AG04450 (cell line): Measurements from ENCODE around the gene COLEC12. TPM values are rescaled to one million over a fixed set of nuclear protein-coding genes. Genes with fewer than 3 reads are reported as not detected.

Experiments
- CTCF ChIA-PET: fragments of 300-600, 350-600 bp; formaldehyde crosslinking; extraction: SDS; loops from one replicate; lab custom pipeline; 2022; ENCODE audit warnings: antibody characterized with exemption, inconsistent platforms; lab: Charles Lee
- POLR2A ChIA-PET: fragments of 350-600 bp; formaldehyde crosslinking; extraction: SDS; loops from one replicate; lab custom pipeline; 2021; ENCODE audit warnings: antibody characterized with exemption, inconsistent platforms; lab: Yijun Ruan, JAX
- DNase-seq: peaks from one replicate; pipeline ENCODE4 v3.0.0-alpha.2; 2011; ENCODE audit warnings: low read depth, low spot score
- H3K27ac ChIP-seq: one replicate; pipeline ENCODE4 v1.5.1; 2012; ENCODE audit warnings: low read depth, low read length, control low read depth
- H3K27me3 ChIP-seq: one replicate; pipeline ENCODE4 v1.6.0; 2012; ENCODE audit warnings: low read length; ENCODE audit not compliant: control insufficient read depth, insufficient read depth
- H3K4me3 ChIP-seq: 2 replicates; pipeline ENCODE4 v1.5.1; 2011; ENCODE audit warnings: mild to moderate bottlenecking, low read depth, low read length, control low read depth
- H3K9me3 ChIP-seq: 2 replicates; pipeline ENCODE4 v1.5.1; 2012; ENCODE audit warnings: low read length; ENCODE audit not compliant: control insufficient read depth, insufficient read depth
- polyA plus RNA-seq: library from polyadenylated mRNA; depleted of rRNA; stranded (reverse); fragments of >200 nt; gene quantifications from 2 replicates; pipeline ENCODE4 v1.2.3, GENCODE V29; 2011
- TF ChIP-seq, protein P1 (sequence below): IDR thresholded peaks from 2 replicates; pipeline ENCODE4 v1.5.1; 2011; ENCODE audit warnings: low read depth, low read length, control low read depth, inconsistent platforms

Gene COLEC12
- polyA plus RNA-seq, 1 experiment, result 10.9 TPM

DNA sequence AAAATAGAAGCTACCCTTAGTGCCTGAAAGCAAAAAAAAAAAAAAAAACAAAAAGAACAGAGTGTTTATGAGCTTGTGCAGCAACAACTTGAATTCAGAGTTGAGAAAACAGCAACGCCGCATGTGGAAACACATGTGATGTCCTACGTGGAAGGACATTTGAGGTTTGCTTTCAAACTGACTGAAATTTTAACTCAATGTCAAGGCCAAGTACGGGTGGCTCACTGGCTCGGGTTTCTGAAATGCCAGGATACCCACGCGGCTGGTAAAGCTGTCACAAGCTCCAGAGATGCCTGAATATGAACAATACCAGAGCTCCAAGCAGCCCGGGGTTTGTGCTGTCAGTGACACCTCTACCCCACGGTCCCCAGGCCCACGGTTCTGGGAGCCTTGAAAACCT, 160.5 kb downstream of the COLEC12 start:
- Histone ChIP-seq H3K27me3 (peaks cover 29% of the 10 kb centered on the region), H3K4me3 (no peak overlapping the region), H3K27ac (no peak overlapping the region), H3K9me3 (no peaks in the 10 kb centered on the region)
- CTCF ChIA-PET, result no interaction called here
- no peak for DNase-seq
- TF ChIP-seq, protein P1, sequence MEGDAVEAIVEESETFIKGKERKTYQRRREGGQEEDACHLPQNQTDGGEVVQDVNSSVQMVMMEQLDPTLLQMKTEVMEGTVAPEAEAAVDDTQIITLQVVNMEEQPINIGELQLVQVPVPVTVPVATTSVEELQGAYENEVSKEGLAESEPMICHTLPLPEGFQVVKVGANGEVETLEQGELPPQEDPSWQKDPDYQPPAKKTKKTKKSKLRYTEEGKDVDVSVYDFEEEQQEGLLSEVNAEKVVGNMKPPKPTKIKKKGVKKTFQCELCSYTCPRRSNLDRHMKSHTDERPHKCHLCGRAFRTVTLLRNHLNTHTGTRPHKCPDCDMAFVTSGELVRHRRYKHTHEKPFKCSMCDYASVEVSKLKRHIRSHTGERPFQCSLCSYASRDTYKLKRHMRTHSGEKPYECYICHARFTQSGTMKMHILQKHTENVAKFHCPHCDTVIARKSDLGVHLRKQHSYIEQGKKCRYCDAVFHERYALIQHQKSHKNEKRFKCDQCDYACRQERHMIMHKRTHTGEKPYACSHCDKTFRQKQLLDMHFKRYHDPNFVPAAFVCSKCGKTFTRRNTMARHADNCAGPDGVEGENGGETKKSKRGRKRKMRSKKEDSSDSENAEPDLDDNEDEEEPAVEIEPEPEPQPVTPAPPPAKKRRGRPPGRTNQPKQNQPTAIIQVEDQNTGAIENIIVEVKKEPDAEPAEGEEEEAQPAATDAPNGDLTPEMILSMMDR, result no peak
- POLR2A ChIA-PET, result no interaction called here

DNA sequence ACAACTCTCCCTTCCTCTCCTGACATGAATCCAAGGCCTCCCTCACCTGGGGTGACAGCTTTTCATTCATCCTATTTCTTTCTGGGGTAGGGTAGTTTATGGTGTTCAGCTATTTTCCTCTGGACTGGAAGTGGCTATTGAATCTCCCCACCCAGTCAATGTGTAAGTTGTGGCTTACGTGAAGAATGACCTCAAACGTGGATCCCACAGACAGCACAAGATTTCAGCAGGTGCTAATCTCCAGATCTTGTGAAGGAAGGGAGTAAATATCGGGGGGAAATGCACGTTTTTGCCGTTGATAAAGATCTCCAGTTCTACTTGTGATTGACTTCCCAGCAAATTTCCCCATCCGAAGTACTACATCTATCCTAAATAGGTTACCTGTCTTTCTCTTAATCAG, 161.3 kb downstream of the COLEC12 start:
- H3K9me3 ChIP-seq, result no peaks in the 10 kb centered on the region
- H3K27ac ChIP-seq, result no peak overlapping the region
- ChIA-PET POLR2A (no interaction called here), CTCF (no interaction called here)
- TF ChIP-seq, protein P1, result no peak
- no peak overlapping the region for H3K4me3 ChIP-seq
- no peak for DNase-seq
- peaks cover 27% of the 10 kb centered on the region for H3K27me3 ChIP-seq

- TF ChIP-seq, protein P1, result no peak
- ChIA-PET POLR2A (no interaction called here), CTCF (no interaction called here)
- Histone ChIP-seq H3K4me3 (no peak overlapping the region), H3K9me3 (no peaks in the 10 kb centered on the region), H3K27ac (no peak overlapping the region), H3K27me3 (peaks cover 21% of the 10 kb centered on the region)
- DNase-seq, result no peak
Measured at GRCh38 chr18:336713-337112, 163.8 kb downstream of the COLEC12 start.

- TF ChIP-seq, protein P1, result no peak
- H3K4me3 ChIP-seq, result no peak overlapping the region
- no peaks in the 10 kb centered on the region for H3K9me3 ChIP-seq
- ChIA-PET POLR2A (no interaction called here), CTCF (no interaction called here)
- H3K27ac ChIP-seq, result no peak overlapping the region
- peaks cover 23% of the 10 kb centered on the region for H3K27me3 ChIP-seq
- no peak for DNase-seq
Measured at GRCh38 chr18:335733-336132, 164.8 kb downstream of the COLEC12 start.

DNA sequence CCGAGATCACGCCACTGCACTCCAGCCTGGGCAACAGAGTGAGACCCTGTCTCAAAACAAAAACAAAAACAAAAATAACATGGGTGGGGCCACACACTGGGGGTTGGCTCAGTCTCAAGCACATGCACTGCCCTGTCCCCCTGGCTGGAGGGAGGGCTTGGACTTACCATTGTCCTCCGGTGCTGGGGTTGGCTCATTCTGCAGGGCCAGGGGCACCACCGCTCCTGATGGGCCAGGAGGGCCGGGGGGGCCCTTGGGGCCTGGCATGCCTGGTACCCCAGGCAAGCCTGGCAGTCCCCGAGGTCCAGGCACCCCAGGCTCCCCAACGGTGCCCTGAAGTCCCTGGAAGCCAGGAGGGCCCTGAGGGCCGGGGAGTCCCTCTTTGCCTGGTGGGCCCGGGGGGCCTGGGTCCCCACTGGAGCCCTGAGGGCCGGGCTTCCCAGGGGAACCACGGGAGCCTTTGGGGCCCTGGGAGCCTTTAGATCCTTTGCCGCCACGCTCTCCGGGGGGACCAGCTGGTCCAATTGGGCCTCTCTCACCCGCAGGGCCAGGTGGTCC, 165.8 kb downstream of the COLEC12 start:
- Histone ChIP-seq H3K9me3 (no peaks in the 10 kb centered on the region), H3K27ac (no peak overlapping the region), H3K27me3 (peaks cover 23% of the 10 kb centered on the region), H3K4me3 (no peak overlapping the region)
- ChIA-PET POLR2A (no interaction called here), CTCF (no interaction called here)
- no peak for DNase-seq
- TF ChIP-seq, protein P1, result no peak
